WI38 (cell line): ENCODE measurements around the gene CRYBA2.

ENCODE experiments used
- H3K4me3 ChIP-seq: 2 replicates; pipeline ENCODE4 v1.5.1; 2011; ENCODE audit warnings: low read depth, mild to moderate bottlenecking, control low read depth, low read length
- CTCF ChIP-seq: IDR thresholded peaks from 2 replicates; pipeline ENCODE4 v1.5.1; 2012; ENCODE audit warnings: low read depth, mild to moderate bottlenecking, control low read depth, low read length

Gene CRYBA2

GRCh38 chr2:218992703-218993344, 398 bp downstream of the CRYBA2 start:
- TF ChIP-seq CTCF, result no peak
- no peak overlapping the region for H3K4me3 ChIP-seq

GRCh38 chr2:218992196-218992595, 1.0 kb downstream of the CRYBA2 start:
- no peak for TF ChIP-seq CTCF
- H3K4me3 ChIP-seq, result no peak overlapping the region

- no peak overlapping the region for H3K4me3 ChIP-seq
- TF ChIP-seq CTCF, result no peak
Observed at GRCh38 chr2:218991674-218992168, 1.5 kb downstream of the CRYBA2 start.

GRCh38 chr2:218990612-218991011, 2.6 kb downstream of the CRYBA2 start:
- H3K4me3 ChIP-seq, result no peak overlapping the region
- no peak for TF ChIP-seq CTCF

GRCh38 chr2:218990052-218990451, 3.2 kb downstream of the CRYBA2 start:
- H3K4me3 ChIP-seq, result no peak overlapping the region
- TF ChIP-seq CTCF, result no peak

- no peak overlapping the region for H3K4me3 ChIP-seq
Observed at GRCh38 chr2:218988650-218989049, 4.6 kb downstream of the CRYBA2 start.

More at GRCh38 chr2:218988650-218989049, 4.6 kb downstream of the CRYBA2 start:
- TF ChIP-seq CTCF, result no peak
